ENCODE results near the gene TRMT44.

DNA sequence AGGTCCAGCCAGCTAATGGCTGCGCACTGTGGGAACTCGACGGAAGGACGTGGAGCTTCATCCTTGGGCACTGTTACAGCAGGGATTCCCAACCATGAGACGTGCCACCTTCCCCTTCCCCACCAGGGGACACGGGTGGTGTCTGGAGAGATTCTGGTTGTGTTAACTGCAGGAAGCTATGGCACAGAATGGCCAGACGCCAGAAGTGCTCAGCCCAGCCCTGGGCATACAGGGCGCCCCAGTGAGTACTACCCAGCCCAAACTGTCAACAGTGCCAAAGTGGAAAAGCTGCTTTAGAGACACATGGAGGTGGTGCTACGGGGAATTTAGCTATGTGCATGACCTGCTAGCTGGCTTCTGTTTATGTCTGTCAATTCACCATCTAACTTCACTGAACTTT, 32.8 kb upstream of the TRMT44 start:
- no peak for TF ChIP-seq RAD21 (IDR thresholded peaks at IDR 0.05; ENCODE audit: low read depth)
- TF ChIP-seq, protein P1, sequence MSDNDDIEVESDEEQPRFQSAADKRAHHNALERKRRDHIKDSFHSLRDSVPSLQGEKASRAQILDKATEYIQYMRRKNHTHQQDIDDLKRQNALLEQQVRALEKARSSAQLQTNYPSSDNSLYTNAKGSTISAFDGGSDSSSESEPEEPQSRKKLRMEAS (IDR thresholded peaks at IDR 0.05), result no peak
